Cardiac muscle cell (in vitro differentiated cells and primary cell): ENCODE measurements around the gene PLD6. TPM values are rescaled to one million over a fixed set of nuclear protein-coding genes. Genes with fewer than 3 reads are reported as not detected.
"Not testable (repeated sequence)": the region's sequence is repeated elsewhere in the genome, so short reads cannot be mapped to it uniquely, and the experiment has no call there.

Experiments
- DNase-seq, 2 donors: peaks; one replicate each; pipeline versions ENCODE4 v3.0.0 to v3.0.0-alpha.2; 2010 to 2017; ENCODE audit warnings: low read depth in 1 of 2, low spot score in 1 of 2
- H3K27ac ChIP-seq: fragments of 200-600 bp; sonication (generic); 2 replicates; pipeline ENCODE4 v1.5.1; 2016
- H3K27me3 ChIP-seq: fragments of 200-600 bp; sonication (generic); 2 replicates; pipeline ENCODE4 v1.6.0; 2016; ENCODE audit warnings: control low read depth
- H3K36me3 ChIP-seq: fragments of 200-600 bp; sonication (generic); 2 replicates; pipeline ENCODE4 v1.5.1; 2016; ENCODE audit warnings: control low read depth
- H3K4me1 ChIP-seq: fragments of 200-600 bp; sonication (generic); 2 replicates; pipeline ENCODE4 v1.8.1; 2017; ENCODE audit warnings: low read depth, mild to moderate bottlenecking, mixed run types
- H3K4me3 ChIP-seq: fragments of 200-600 bp; sonication (generic); 2 replicates; pipeline ENCODE4 v1.5.1; 2016; ENCODE audit warnings: mild to moderate bottlenecking
- H3K9me3 ChIP-seq: fragments of 200-600 bp; sonication (generic); 2 replicates; pipeline ENCODE4 v1.5.1; 2017; ENCODE audit warnings: low read depth, mild to moderate bottlenecking, control low read depth
- CTCF ChIP-seq: IDR thresholded peaks from 2 replicates; pipeline ENCODE4 v1.5.1; 2012; ENCODE audit warnings: low read depth, mild to moderate bottlenecking, low read length
- polyA plus RNA-seq: library from polyadenylated mRNA; unstranded; fragments of >200 nt; fragmentation: Nextera tagmentation; extraction: Ambion mirVana; gene quantifications from 2 replicates; pipeline ENCODE4 v1.2.1, GENCODE V29; 2016
- total RNA-seq: library from RNA; depleted of rRNA; stranded (reverse); fragments of >200 nt; gene quantifications from 2 replicates; pipeline ENCODE4 v1.2.3, GENCODE V29; 2016

Gene PLD6
- total RNA-seq (0.42 and 1.1 TPM in 2 replicates), polyA plus RNA-seq (0.47 and 0.51 TPM in 2 replicates)

GRCh38 chr17:17206124-17206912 is at the start of gene PLD6:
PLD6 (minus strand) TSS chr17:17206333; CDS start chr17:17206286, 47 bp downstream.
- no peaks in the 10 kb centered on the region for H3K9me3 ChIP-seq
- DNase-seq: peak in 1 of 2 donors; percentile 67
- no peak for TF ChIP-seq CTCF

GRCh38 chr17:17255689-17256088 is 49.6 kb upstream of the PLD6 start:
- not testable (repeated sequence) for DNase-seq, H3K27me3 ChIP-seq, H3K4me3 ChIP-seq, H3K27ac ChIP-seq, H3K9me3 ChIP-seq, H3K4me1 ChIP-seq
- peaks cover 46% of the 10 kb centered on the region for H3K36me3 ChIP-seq

More at GRCh38 chr17:17206124-17206912, at the start of gene PLD6:
- Histone ChIP-seq H3K4me3 (no peak within 1 kb of the TSS), H3K27me3 (no peaks in the 10 kb centered on the region), H3K36me3 (no peaks in the 10 kb centered on the region), H3K27ac (no peak within 1 kb of the TSS), H3K4me1 (no peaks in the 10 kb centered on the region)

- Histone ChIP-seq H3K27ac (no peak overlapping the region), H3K9me3 (no peaks in the 10 kb centered on the region), H3K27me3 (no peaks in the 10 kb centered on the region), H3K36me3 (peaks cover 42% of the 10 kb centered on the region), H3K4me3 (no peak overlapping the region), H3K4me1 (no peaks in the 10 kb centered on the region)
- no peak for DNase-seq
- TF ChIP-seq CTCF: no peak
These were observed 47.9 kb upstream of the PLD6 start for GRCh38 chr17:17254036-17254435.

- Histone ChIP-seq H3K36me3 (peaks cover 43% of the 10 kb centered on the region), H3K27ac (no peak overlapping the region), H3K4me1 (no peaks in the 10 kb centered on the region), H3K4me3 (no peak overlapping the region), H3K27me3 (no peaks in the 10 kb centered on the region), H3K9me3 (no peaks in the 10 kb centered on the region)
- DNase-seq: no peak
- TF ChIP-seq CTCF: no peak
These were observed 47.3 kb upstream of the PLD6 start for GRCh38 chr17:17253406-17253805.

GRCh38 chr17:17252149-17252661 is 46.1 kb upstream of the PLD6 start:
- H3K4me3 ChIP-seq: no peak overlapping the region
- TF ChIP-seq CTCF: no peak
- peaks cover 47% of the 10 kb centered on the region for H3K36me3 ChIP-seq
- H3K4me1 ChIP-seq: no peaks in the 10 kb centered on the region
- peak in 1 of 2 donors; percentile 16 for DNase-seq
- H3K27ac ChIP-seq: no peak overlapping the region
- no peaks in the 10 kb centered on the region for H3K9me3 ChIP-seq
- no peaks in the 10 kb centered on the region for H3K27me3 ChIP-seq

- H3K4me3 ChIP-seq: no peak overlapping the region
- no peak for DNase-seq
- no peaks in the 10 kb centered on the region for H3K27me3 ChIP-seq
- TF ChIP-seq CTCF: no peak
- H3K9me3 ChIP-seq: no peaks in the 10 kb centered on the region
- H3K4me1 ChIP-seq: no peaks in the 10 kb centered on the region
- H3K27ac ChIP-seq: peak overlapping the region; percentile 34
- peaks cover 34% of the 10 kb centered on the region for H3K36me3 ChIP-seq
These were observed 40.7 kb upstream of the PLD6 start for GRCh38 chr17:17246879-17247278.
